K562 (cell line): ENCODE measurements around the gene MLLT1. TPM values are rescaled to one million over a fixed set of nuclear protein-coding genes. Genes with fewer than 3 reads are reported as not detected.

Source experiments
- CEBPG ChIP-seq, 3 experiments: fragments of 200-800 bp in 1 of 3; sonication (Bioruptor generic) in 1 of 3; sonication (generic) in 1 of 3; formaldehyde crosslinking in 1 of 3; IDR thresholded peaks in 2 of 3; conservative IDR thresholded peaks in 1 of 3; 2 replicates each; pipeline versions ENCODE4 v1.6.1 to v1.8.0; 2016 to 2022; ENCODE audit warnings: missing compliant biosample characterization in 2 of 3, missing genetic modification characterization in 2 of 3, mild to moderate bottlenecking in 1 of 3, missing genetic modification reagents in 1 of 3
- MBD2 ChIP-seq: sonication (generic); IDR thresholded peaks from 2 replicates; pipeline ENCODE4 v1.6.1; 2016; ENCODE audit warnings: low read depth, borderline replicate concordance
- NCOA4 ChIP-seq: fragments of 450-650 bp; IDR thresholded peaks from 2 replicates; pipeline ENCODE4 v1.6.1; 2018; ENCODE audit warnings: mild to moderate bottlenecking; ENCODE audit not compliant: partially characterized antibody
- NR3C1 ChIP-seq: sonication (generic); formaldehyde crosslinking; IDR thresholded peaks from 2 replicates; pipeline ENCODE4 v1.8.1; 2022; ENCODE audit warnings: missing genetic modification reagents
- PRPF4 ChIP-seq: fragments of 200-400 bp; formaldehyde crosslinking; IDR thresholded peaks from one replicate; pipeline ENCODE4 v1.6.1; 2017; ENCODE audit warnings: low read length, low read depth, mild to moderate bottlenecking; ENCODE audit not compliant: insufficient read depth, poor library complexity, severe bottlenecking
- RBM17 ChIP-seq: fragments of 200-400 bp; formaldehyde crosslinking; IDR thresholded peaks from 2 replicates; pipeline ENCODE4 v1.6.1; 2017; ENCODE audit warnings: low read depth, mild to moderate bottlenecking, low read length, borderline replicate concordance
- U2AF1 ChIP-seq: fragments of 200-400 bp; formaldehyde crosslinking; optimal IDR thresholded peaks from 2 replicates; pipeline ENCODE3; 2017; ENCODE audit warnings: mild to moderate bottlenecking, low read depth, low read length, moderate library complexity
- XRCC4 ChIP-seq: IDR thresholded peaks from one replicate; pipeline ENCODE4 v1.6.1; 2011; ENCODE audit not compliant: insufficient read depth, insufficient read length; ENCODE audit errors: extremely low read depth
- ZBTB7A ChIP-seq: IDR thresholded peaks from 2 replicates; pipeline ENCODE4 v1.6.1; 2011; ENCODE audit warnings: low read depth, mild to moderate bottlenecking, low read length, moderate library complexity, borderline replicate concordance; ENCODE audit not compliant: control insufficient read depth
- ZNF121 ChIP-seq: sonication (generic); formaldehyde crosslinking; conservative IDR thresholded peaks from 2 replicates; pipeline ENCODE4 v1.8.0; 2022; ENCODE audit warnings: missing genetic modification reagents
- ZNF766 ChIP-seq: fragments of 200-800 bp; sonication (Bioruptor generic); conservative IDR thresholded peaks from 2 replicates; pipeline ENCODE4 v1.6.1; 2016; ENCODE audit warnings: missing genetic modification characterization, missing compliant biosample characterization
- ZNF780A ChIP-seq: fragments of 250-450 bp; sonication (Bioruptor Pico); IDR thresholded peaks from 2 replicates; pipeline ENCODE4 v1.5.0; 2021; ENCODE audit warnings: mild to moderate bottlenecking
- polyA plus RNA-seq, 8 experiments: library from polyadenylated mRNA; depleted of rRNA in 4 of 8; stranded (reverse) in 5 of 8; unstranded in 3 of 8; fragments of >200 nt; fragmentation: Nextera tagmentation in 2 of 8; fragmentation: Illumina TruSeq in 1 of 8; extraction: Ambion mirVana in 2 of 8; extraction: Trizol in 1 of 8; gene quantifications; 2 replicates each; pipeline versions ENCODE4 v1.2.1 to v1.2.3, GENCODE V29; 2011 to 2014; ENCODE audit warnings: inconsistent platforms in 1 of 8, missing spikeins in 1 of 8
- total RNA-seq, 7 experiments: library from RNA; depleted of rRNA in 6 of 7; stranded (reverse); fragments of >200 nt in 6 of 7; fragmentation: Illumina TruSeq in 2 of 7; extraction: Trizol in 2 of 7; gene quantifications; 2 replicates each; pipeline versions ENCODE4 v1.2.1 to v1.2.3, GENCODE V29; 2011 to 2021; ENCODE audit warnings: low replicate concordance in 1 of 7
- TF ChIP-seq, protein P1 (sequence below), 2 experiments: fragments of 450-650 bp in 1 of 2; sonication (generic) in 1 of 2; formaldehyde crosslinking in 1 of 2; IDR thresholded peaks; 2 replicates each; pipeline versions ENCODE4 v1.7.1 to v1.9.0; 2016 to 2022; ENCODE audit warnings: inconsistent platforms in 1 of 2, mild to moderate bottlenecking in 1 of 2, missing genetic modification reagents in 1 of 2
- TF ChIP-seq, protein P2 (sequence below), 2 experiments: fragments of 450-650 bp; conservative IDR thresholded peaks; 2 replicates each; pipeline ENCODE4 v1.6.1; 2017; ENCODE audit warnings: mild to moderate bottlenecking in 2 of 2, moderate library complexity in 2 of 2
- TF ChIP-seq, protein P3 (sequence below): fragments of 450-650 bp; IDR thresholded peaks from 2 replicates; pipeline ENCODE4 v1.6.1; 2016

The MLLT1 gene
- total and polyA plus RNA-seq, 9 of the 15 experiments (the other 6 are each of a cell fraction or from before 2014, with no cell fraction given) = 0.23 to 63.5 (median 15.4) TPM

DNA sequence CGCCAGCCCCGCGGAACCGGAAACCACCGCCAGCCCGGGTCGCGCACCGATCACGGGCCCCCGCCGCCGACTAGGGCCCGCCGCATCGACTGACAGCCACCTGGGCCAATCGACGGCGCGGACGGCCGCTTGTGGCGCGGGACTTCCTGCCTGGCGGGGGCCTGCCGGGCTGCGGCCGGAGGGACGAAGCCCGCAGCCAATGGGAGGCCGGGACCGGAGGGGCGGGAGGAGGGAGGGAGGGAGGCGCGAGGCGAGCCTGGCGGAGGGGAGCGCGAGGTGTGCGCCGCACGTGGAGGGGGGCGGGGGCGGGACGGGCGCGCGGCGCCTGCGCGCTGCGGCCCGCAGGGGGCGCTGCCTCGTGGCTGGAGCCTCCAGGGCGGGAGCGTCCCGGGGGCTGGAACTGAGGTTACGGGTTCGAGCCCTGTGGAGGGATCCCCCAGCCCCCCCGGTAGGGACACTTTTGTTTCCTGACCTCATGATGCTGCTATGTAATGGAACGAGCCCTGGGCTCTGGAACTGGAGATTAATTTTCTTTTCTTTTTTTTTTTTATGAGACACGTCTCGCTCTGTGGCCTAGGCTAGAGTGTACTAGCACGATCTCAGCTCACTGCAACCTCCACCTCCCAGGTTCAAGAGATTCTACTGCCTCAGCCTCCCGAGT is at the start of gene MLLT1 (continued):
- TF ChIP-seq NR3C1 (CRISPR knock-in tag) (no peak), ZNF121 (CRISPR knock-in tag) (no peak), ZNF766 (CRISPR knock-in tag) (no peak), MBD2 (peak; percentile 65; the same call in 1 of the 2 replicates), CEBPG (CRISPR knock-in tag; IDR thresholded peaks at IDR 0.05) (no peak), CEBPG (tag; conservative IDR thresholded peaks at IDR 0.05 in 1 of 2, IDR thresholded peaks at IDR 0.05 in 1 of 2) (no peak), NCOA4 (no peak), ZNF780A (no peak), RBM17 (no peak), XRCC4 (no peak), U2AF1 (no peak), PRPF4 (no peak), ZBTB7A (peak; percentile 77; the same call in 1 of the 2 replicates)
- TF ChIP-seq, protein P1, sequence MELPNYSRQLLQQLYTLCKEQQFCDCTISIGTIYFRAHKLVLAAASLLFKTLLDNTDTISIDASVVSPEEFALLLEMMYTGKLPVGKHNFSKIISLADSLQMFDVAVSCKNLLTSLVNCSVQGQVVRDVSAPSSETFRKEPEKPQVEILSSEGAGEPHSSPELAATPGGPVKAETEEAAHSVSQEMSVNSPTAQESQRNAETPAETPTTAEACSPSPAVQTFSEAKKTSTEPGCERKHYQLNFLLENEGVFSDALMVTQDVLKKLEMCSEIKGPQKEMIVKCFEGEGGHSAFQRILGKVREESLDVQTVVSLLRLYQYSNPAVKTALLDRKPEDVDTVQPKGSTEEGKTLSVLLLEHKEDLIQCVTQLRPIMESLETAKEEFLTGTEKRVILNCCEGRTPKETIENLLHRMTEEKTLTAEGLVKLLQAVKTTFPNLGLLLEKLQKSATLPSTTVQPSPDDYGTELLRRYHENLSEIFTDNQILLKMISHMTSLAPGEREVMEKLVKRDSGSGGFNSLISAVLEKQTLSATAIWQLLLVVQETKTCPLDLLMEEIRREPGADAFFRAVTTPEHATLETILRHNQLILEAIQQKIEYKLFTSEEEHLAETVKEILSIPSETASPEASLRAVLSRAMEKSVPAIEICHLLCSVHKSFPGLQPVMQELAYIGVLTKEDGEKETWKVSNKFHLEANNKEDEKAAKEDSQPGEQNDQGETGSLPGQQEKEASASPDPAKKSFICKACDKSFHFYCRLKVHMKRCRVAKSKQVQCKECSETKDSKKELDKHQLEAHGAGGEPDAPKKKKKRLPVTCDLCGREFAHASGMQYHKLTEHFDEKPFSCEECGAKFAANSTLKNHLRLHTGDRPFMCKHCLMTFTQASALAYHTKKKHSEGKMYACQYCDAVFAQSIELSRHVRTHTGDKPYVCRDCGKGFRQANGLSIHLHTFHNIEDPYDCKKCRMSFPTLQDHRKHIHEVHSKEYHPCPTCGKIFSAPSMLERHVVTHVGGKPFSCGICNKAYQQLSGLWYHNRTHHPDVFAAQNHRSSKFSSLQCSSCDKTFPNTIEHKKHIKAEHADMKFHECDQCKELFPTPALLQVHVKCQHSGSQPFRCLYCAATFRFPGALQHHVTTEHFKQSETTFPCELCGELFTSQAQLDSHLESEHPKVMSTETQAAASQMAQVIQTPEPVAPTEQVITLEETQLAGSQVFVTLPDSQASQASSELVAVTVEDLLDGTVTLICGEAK (IDR thresholded peaks at IDR 0.05) = peak; percentile 94
- TF ChIP-seq, protein P1 (CRISPR knock-in tag; IDR thresholded peaks at IDR 0.05) = no peak
- TF ChIP-seq, protein P2, sequence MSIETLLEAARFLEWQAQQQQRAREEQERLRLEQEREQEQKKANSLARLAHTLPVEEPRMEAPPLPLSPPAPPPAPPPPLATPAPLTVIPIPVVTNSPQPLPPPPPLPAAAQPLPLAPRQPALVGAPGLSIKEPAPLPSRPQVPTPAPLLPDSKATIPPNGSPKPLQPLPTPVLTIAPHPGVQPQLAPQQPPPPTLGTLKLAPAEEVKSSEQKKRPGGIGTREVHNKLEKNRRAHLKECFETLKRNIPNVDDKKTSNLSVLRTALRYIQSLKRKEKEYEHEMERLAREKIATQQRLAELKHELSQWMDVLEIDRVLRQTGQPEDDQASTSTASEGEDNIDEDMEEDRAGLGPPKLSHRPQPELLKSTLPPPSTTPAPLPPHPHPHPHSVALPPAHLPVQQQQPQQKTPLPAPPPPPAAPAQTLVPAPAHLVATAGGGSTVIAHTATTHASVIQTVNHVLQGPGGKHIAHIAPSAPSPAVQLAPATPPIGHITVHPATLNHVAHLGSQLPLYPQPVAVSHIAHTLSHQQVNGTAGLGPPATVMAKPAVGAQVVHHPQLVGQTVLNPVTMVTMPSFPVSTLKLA (conservative IDR thresholded peaks at IDR 0.05) = peak; percentile 72 to 88
- TF ChIP-seq, protein P3, sequence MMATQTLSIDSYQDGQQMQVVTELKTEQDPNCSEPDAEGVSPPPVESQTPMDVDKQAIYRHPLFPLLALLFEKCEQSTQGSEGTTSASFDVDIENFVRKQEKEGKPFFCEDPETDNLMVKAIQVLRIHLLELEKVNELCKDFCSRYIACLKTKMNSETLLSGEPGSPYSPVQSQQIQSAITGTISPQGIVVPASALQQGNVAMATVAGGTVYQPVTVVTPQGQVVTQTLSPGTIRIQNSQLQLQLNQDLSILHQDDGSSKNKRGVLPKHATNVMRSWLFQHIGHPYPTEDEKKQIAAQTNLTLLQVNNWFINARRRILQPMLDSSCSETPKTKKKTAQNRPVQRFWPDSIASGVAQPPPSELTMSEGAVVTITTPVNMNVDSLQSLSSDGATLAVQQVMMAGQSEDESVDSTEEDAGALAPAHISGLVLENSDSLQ = peak; percentile 99
